Adrenal gland (tissue), 12 donors: ENCODE measurements around the gene GLCE. TPM values are rescaled to one million over a fixed set of nuclear protein-coding genes. Genes with fewer than 3 reads are reported as not detected.

Experiments
- DNase-seq, 7 donors: peaks; one replicate each; pipeline ENCODE4 v3.0.0-alpha.2; 2019 to 2020
- H3K27ac ChIP-seq, 5 donors: fragments of 200-600 bp; sonication (generic) in 4 of 5; 1 replicate in 3 of 5; 2 replicates in 2 of 5; pipeline versions ENCODE4 v1.5.1 to v1.8.0; 2016 to 2020; ENCODE audit warnings: mild to moderate bottlenecking in 1 of 5
- H3K27me3 ChIP-seq: fragments of 200-600 bp; 2 replicates; pipeline ENCODE4 v1.8.0; 2021
- H3K36me3 ChIP-seq, 2 donors: fragments of 200-600 bp; replicated peaks in 1 of 2; 1 replicate in 1 of 2; 2 replicates in 1 of 2; pipeline versions ENCODE4 v1.5.1 to v1.8.0; 2018 to 2022
- H3K4me1 ChIP-seq, 2 donors: fragments of 200-600 bp; replicated peaks in 1 of 2; 1 replicate in 1 of 2; 2 replicates in 1 of 2; pipeline versions ENCODE4 v1.5.1 to v1.8.0; 2018 to 2021
- H3K4me3 ChIP-seq, 4 donors: fragments of 200-600 bp; sonication (generic) in 3 of 4; one replicate each; pipeline ENCODE4 v1.5.1; 2016 to 2018
- H3K9me3 ChIP-seq, 3 donors: fragments of 200-600 bp; sonication (generic) in 1 of 3; replicated peaks in 1 of 3; 1 replicate in 2 of 3; 2 replicates in 1 of 3; pipeline versions ENCODE4 v1.5.1 to v1.8.0; 2016 to 2021
- POLR2A ChIP-seq, 2 donors: fragments of 450-650 bp; IDR thresholded peaks; one replicate each; pipeline ENCODE4 v1.6.1; 2017; ENCODE audit warnings: antibody characterized with exemption in 2 of 2, mild to moderate bottlenecking in 2 of 2, moderate library complexity in 1 of 2
- WGBS, 4 donors: extraction: QIAGEN DNeasy Blood & Tissue Kit in 2 of 4; methylation state at CpG; one replicate each; pipeline versions ENCODE4 v1.1.5 to v1.1.7; 2013 to 2017; 5-methylcytosine and 5-hydroxymethylcytosine counted together
- intact Hi-C, 2 donors: fragments of 100-400 bp; cut with DNase I; formaldehyde crosslinking; loops; one replicate each; pipeline versions ENCODE4 v1.14.1 to v1.15.0; 2022 to 2023
- polyA plus RNA-seq, 3 donors: library from polyadenylated mRNA; stranded (reverse); fragments of 200-250 nt in 2 of 3; fragments of 350-450 nt in 1 of 3; fragmentation: Illumina TruSeq in 1 of 3; extraction: RNeasy Lipid Tissue Mini Kit (QIAGEN cat#74804) in 1 of 3; gene quantifications; one replicate each; pipeline ENCODE4 v1.2.3, GENCODE V29; 2013 to 2014
- total RNA-seq, 9 donors: library from RNA; depleted of rRNA in 4 of 9; stranded (reverse); fragments of >200 nt in 4 of 9; fragments of 120-200 nt in 1 of 9; fragmentation: NEBNext Ultra II Directional in 1 of 9; extraction: Animal tissue kit (Norgen Biotek cat#: 25700) in 1 of 9; gene quantifications; one replicate each; pipeline versions ENCODE4 v1.1.0 to v1.2.4, GENCODE V29; 2013 to 2023
- TF ChIP-seq, protein P1 (sequence below), 6 experiments: fragments of 450-650 bp in 4 of 6; fragments of 200-600 bp in 2 of 6; sonication (generic) in 1 of 6; IDR thresholded peaks; 1 replicate in 5 of 6; 2 replicates in 1 of 6; pipeline versions ENCODE4 v1.5.1 to v1.8.0; 2016 to 2021; ENCODE audit warnings: antibody characterized with exemption in 6 of 6, mild to moderate bottlenecking in 2 of 6, moderate library complexity in 1 of 6
- donor health status: healthy with polysubstance abuse.
- donor health status: Bipolar disorder and iron deficiency.
- donor health status: DM: yes; HTN: yes; CAD: no.
- donor health status: DM: no; HTN: no; CAD: no.
- donor health status: DM: no; HTN: no; CAD: no.
- donor health status: DM: yes; HTN: yes; CAD: no.

Gene GLCE
- total and polyA plus RNA-seq, 12 donors: 9.3 to 48.4 (median 28.1) TPM

DNA sequence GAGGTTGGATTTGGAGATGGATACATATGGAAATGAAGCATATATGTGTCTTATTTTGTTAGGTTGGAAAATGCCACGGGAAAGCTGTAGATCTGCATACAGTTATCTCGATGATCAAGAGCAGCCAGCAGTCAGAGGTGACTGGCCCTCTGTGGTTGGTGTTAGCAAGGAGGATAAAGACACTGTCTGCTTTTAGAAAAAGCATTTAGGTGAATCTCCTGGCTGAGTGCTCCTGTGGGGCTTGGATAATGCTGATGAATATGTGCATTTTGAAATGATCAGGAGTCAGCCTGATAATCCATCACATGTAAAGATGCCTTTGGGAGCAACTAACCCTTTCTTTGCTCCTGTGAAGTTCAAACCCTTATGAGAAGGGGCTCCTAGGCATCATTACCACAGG, 24.9 kb upstream of the GLCE start:
- 79 to 89% (median 83%) methylated on average over 2 of the region's 2 CpGs for WGBS, 4 donors
- no peak for DNase-seq
- Histone ChIP-seq H3K27me3 (no peaks in the 10 kb centered on the region), H3K4me3 (no peak overlapping the region), H3K9me3 (no peaks in the 10 kb centered on the region), H3K27ac (no peak overlapping the region), H3K36me3 (no peaks in the 10 kb centered on the region), H3K4me1 (no peaks in the 10 kb centered on the region)
- TF ChIP-seq, protein P1, sequence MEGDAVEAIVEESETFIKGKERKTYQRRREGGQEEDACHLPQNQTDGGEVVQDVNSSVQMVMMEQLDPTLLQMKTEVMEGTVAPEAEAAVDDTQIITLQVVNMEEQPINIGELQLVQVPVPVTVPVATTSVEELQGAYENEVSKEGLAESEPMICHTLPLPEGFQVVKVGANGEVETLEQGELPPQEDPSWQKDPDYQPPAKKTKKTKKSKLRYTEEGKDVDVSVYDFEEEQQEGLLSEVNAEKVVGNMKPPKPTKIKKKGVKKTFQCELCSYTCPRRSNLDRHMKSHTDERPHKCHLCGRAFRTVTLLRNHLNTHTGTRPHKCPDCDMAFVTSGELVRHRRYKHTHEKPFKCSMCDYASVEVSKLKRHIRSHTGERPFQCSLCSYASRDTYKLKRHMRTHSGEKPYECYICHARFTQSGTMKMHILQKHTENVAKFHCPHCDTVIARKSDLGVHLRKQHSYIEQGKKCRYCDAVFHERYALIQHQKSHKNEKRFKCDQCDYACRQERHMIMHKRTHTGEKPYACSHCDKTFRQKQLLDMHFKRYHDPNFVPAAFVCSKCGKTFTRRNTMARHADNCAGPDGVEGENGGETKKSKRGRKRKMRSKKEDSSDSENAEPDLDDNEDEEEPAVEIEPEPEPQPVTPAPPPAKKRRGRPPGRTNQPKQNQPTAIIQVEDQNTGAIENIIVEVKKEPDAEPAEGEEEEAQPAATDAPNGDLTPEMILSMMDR (IDR thresholded peaks at IDR 0.05): no peak
- no peak for TF ChIP-seq POLR2A (IDR thresholded peaks at IDR 0.05)
- intact Hi-C loops: no loop called here

DNA sequence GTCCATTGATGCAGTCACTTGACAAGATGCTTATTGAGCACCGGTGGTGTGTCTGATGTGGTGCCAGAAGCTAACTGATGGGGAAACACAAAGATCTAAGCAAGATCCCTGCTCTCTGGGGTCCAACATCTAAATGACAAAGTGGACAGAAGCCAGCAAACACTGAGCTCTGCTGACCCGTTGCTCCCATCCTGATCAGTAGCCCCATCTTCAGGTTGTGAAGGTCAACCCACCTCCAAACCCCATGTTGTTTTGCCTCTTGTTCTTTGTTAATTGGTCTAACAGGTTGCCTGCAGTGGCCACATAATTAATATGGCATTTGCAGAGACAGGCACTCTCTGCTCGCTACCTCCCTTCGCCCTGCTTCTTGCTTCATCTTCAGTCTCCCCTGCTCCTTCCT, 21.5 kb upstream of the GLCE start:
- no peaks in the 10 kb centered on the region for H3K27me3 ChIP-seq
- intact Hi-C loops: no loop called here
- DNase-seq: no peak
- H3K4me3 ChIP-seq: no peak overlapping the region
- WGBS, 4 donors: 63 to 82% (median 68%) methylated on average over 4 of the region's 4 CpGs
- no peaks in the 10 kb centered on the region for H3K9me3 ChIP-seq
- TF ChIP-seq, protein P1 (IDR thresholded peaks at IDR 0.05): no peak
- no peak for TF ChIP-seq POLR2A (IDR thresholded peaks at IDR 0.05)
- H3K36me3 ChIP-seq: no peaks in the 10 kb centered on the region
- no peaks in the 10 kb centered on the region for H3K4me1 ChIP-seq
- H3K27ac ChIP-seq: no peak overlapping the region

DNA sequence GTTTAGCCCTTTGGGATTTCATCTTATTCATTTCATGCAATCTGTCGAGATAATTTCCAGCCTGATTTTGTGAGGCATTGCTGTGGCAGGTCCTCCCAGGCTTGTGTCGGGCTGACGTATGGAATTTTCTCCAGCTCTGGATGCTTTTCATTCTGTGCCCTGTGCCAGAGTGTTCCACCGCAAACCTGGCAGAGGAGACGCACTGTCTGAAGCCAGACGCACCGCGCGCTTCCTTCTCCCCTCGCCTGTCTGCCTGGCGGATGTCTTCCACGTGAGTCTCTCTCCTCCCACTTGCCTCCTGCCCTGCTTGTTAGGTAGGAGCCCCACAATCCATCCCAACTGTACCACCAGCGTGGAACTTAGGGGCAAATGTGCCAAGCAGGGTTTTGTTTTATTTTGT, 20.1 kb upstream of the GLCE start:
- Histone ChIP-seq H3K4me1 (no peaks in the 10 kb centered on the region), H3K4me3 (no peak overlapping the region), H3K9me3 (no peaks in the 10 kb centered on the region), H3K36me3 (no peaks in the 10 kb centered on the region), H3K27ac (no peak overlapping the region), H3K27me3 (no peaks in the 10 kb centered on the region)
- TF ChIP-seq, protein P1 (IDR thresholded peaks at IDR 0.05): no peak
- no peak for TF ChIP-seq POLR2A (IDR thresholded peaks at IDR 0.05)
- 68 to 77% (median 69%) methylated on average over 13 of the region's 13 CpGs for WGBS, 4 donors
- intact Hi-C loops: loop anchor here in 1 of 2 donors (10.0 kb wide), 1 partner anchor 46 kb away; no protein-coding TSS in a partner anchor
- DNase-seq: no peak

DNA sequence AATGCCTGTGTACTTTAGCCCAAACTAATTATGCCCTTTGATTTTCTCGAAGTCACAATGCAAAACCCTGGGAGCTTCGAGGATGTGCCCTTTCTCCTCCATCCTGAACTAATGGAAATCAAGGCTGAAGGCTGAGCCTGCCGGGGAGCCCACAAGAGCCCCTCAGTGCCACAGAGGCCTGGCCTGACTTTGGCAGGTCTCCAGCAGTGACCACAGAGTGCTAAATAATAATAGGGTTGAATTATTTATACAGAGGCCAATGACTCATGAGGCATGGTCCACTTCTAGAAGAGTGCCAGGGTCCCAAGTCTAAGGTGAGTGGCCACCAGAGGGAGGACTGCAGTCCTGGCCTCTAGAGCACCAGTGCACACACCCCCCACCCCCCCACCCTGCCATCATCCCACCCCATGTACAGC, 19.1 kb upstream of the GLCE start:
- no peak overlapping the region for H3K4me3 ChIP-seq
- no peaks in the 10 kb centered on the region for H3K36me3 ChIP-seq
- TF ChIP-seq, protein P1 (IDR thresholded peaks at IDR 0.05): no peak
- TF ChIP-seq POLR2A (IDR thresholded peaks at IDR 0.05): no peak
- no peak for DNase-seq
- H3K27ac ChIP-seq: no peak overlapping the region
- no peaks in the 10 kb centered on the region for H3K4me1 ChIP-seq
- WGBS, 4 donors: 67 to 77% (median 69%) methylated on average over 3 of the region's 3 CpGs
- H3K9me3 ChIP-seq: no peaks in the 10 kb centered on the region
- no peaks in the 10 kb centered on the region for H3K27me3 ChIP-seq
- intact Hi-C loops: loop anchor here in 1 of 2 donors (10.0 kb wide), 1 partner anchor 46 kb away; no protein-coding TSS in a partner anchor
